Calu3 (cell line): ENCODE data around the gene NCKAP5. TPM values are rescaled to one million over a fixed set of nuclear protein-coding genes. Genes with fewer than 3 reads are reported as not detected.
"Not testable (repeated sequence)": the region's sequence is repeated elsewhere in the genome, so short reads cannot be mapped to it uniquely, and the experiment has no call there.

Source experiments
- BruUV-seq: library from RNA; stranded (reverse); fragments of 400-500 nt; replicated peaks from 2 replicates; lab custom pipeline; 2021; lab: Mats Ljungman, UMichigan
- CTCF ChIA-PET: fragments of 300-600 bp; sonication (Branson Sonifier 250); formaldehyde crosslinking; loops from one replicate; lab custom pipeline; 2022; ENCODE audit warnings: antibody characterized with exemption; lab: Charles Lee
- DNase-seq: peaks from one replicate; pipeline ENCODE4 v3.0.0; 2022
- H3K27ac Mint-ChIP-seq: one replicate; pipeline ENCODE4 v1.8.0; 2022; ENCODE audit warnings: mixed read lengths; ENCODE audit not compliant: unreplicated experiment
- H3K27me3 Mint-ChIP-seq: one replicate; pipeline ENCODE4 v1.8.0; 2022; ENCODE audit warnings: mixed read lengths; ENCODE audit not compliant: unreplicated experiment
- H3K36me3 Mint-ChIP-seq: one replicate; pipeline ENCODE4 v1.8.0; 2022; ENCODE audit warnings: mild to moderate bottlenecking, moderate library complexity, mixed read lengths; ENCODE audit not compliant: insufficient read depth, unreplicated experiment
- H3K4me1 Mint-ChIP-seq: one replicate; pipeline ENCODE4 v1.8.0; 2022; ENCODE audit warnings: mild to moderate bottlenecking, low read depth, mixed read lengths; ENCODE audit not compliant: unreplicated experiment
- H3K4me3 Mint-ChIP-seq: one replicate; pipeline ENCODE4 v1.8.0; 2022; ENCODE audit warnings: mild to moderate bottlenecking, low read depth, moderate library complexity, mixed read lengths; ENCODE audit not compliant: unreplicated experiment
- H3K9me3 Mint-ChIP-seq: one replicate; pipeline ENCODE4 v1.8.0; 2022; ENCODE audit warnings: low read depth, mixed read lengths; ENCODE audit not compliant: unreplicated experiment
- CTCF ChIP-seq: fragments of 200-600 bp; IDR thresholded peaks from one replicate; pipeline ENCODE4 v1.8.0; 2022; ENCODE audit warnings: antibody characterized with exemption; ENCODE audit not compliant: unreplicated experiment
- intact Hi-C: fragments of 100-400 bp; cut with micrococcal nuclease; formaldehyde crosslinking; loops from one replicate; pipeline ENCODE4 v1.10.0; 2022; ENCODE audit not compliant: unreplicated experiment
- total RNA-seq: library from RNA; stranded (reverse); gene quantifications from 2 replicates; pipeline ENCODE4 v1.2.3, GENCODE V29; 2022

The NCKAP5 gene
- total RNA-seq, 1 experiment from 2014 or later, result 2.2 TPM

- Mint-ChIP-seq H3K36me3 (no peaks in the 10 kb centered on the region), H3K4me3 (no peak overlapping the region), H3K27me3 (no peaks in the 10 kb centered on the region), H3K9me3 (no peaks in the 10 kb centered on the region), H3K4me1 (no peaks in the 10 kb centered on the region), H3K27ac (no peak overlapping the region)
- BruUV-seq, result no TSS peak
- intact Hi-C loops, result no loop called here
- DNase-seq, result no peak
- no peak for TF ChIP-seq CTCF
- CTCF ChIA-PET, result no interaction called here
Observed at GRCh38 chr2:133476931-133477615, 91.2 kb downstream of the NCKAP5 start.

- no TSS peak for BruUV-seq
- intact Hi-C loops, result no loop called here
- Mint-ChIP-seq H3K27me3 (no peaks in the 10 kb centered on the region), H3K27ac (no peak overlapping the region), H3K4me3 (no peak overlapping the region), H3K9me3 (no peaks in the 10 kb centered on the region), H3K4me1 (no peaks in the 10 kb centered on the region), H3K36me3 (no peaks in the 10 kb centered on the region)
- DNase-seq, result no peak
- no peak for TF ChIP-seq CTCF
- CTCF ChIA-PET, result no interaction called here
Observed at GRCh38 chr2:133476286-133476685, 92.0 kb downstream of the NCKAP5 start.

DNA sequence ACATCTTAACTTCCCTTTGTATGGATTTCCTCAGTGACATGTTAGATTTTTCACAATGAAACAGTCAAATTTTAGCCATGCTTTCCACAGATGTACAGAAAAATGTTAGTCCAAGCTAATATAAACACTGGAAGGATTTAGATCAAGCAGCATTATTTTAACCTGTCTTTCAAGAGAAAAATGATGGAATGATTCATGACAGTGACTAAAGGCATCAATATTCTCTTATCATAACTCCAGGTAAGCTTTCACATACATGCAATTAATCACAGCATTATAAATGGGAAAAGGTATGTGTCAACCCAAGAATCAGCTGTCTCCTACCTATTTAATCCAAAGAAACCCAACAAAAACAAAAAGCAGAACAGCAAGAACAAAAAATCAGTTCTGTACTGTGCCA, 92.7 kb downstream of the NCKAP5 start:
- Mint-ChIP-seq H3K4me3 (no peak overlapping the region), H3K36me3 (no peaks in the 10 kb centered on the region), H3K9me3 (no peaks in the 10 kb centered on the region), H3K4me1 (no peaks in the 10 kb centered on the region), H3K27me3 (no peaks in the 10 kb centered on the region), H3K27ac (no peak overlapping the region)
- no peak for DNase-seq
- no TSS peak for BruUV-seq
- intact Hi-C loops, result no loop called here
- CTCF ChIA-PET, result no interaction called here
- no peak for TF ChIP-seq CTCF

- H3K4me1 Mint-ChIP-seq, H3K9me3 Mint-ChIP-seq: not testable (repeated sequence)
Observed at GRCh38 chr2:133470446-133470845, 97.8 kb downstream of the NCKAP5 start.

GRCh38 chr2:133462811-133463210, 105.5 kb downstream of the NCKAP5 start:
- H3K4me1 Mint-ChIP-seq, result no peaks in the 10 kb centered on the region

More at GRCh38 chr2:133470446-133470845, 97.8 kb downstream of the NCKAP5 start:
- H3K36me3 Mint-ChIP-seq, H3K27ac Mint-ChIP-seq, BruUV-seq, DNase-seq, H3K27me3 Mint-ChIP-seq, CTCF ChIA-PET, H3K4me3 Mint-ChIP-seq, intact Hi-C loops: not testable (repeated sequence)

More at GRCh38 chr2:133462811-133463210, 105.5 kb downstream of the NCKAP5 start:
- no peaks in the 10 kb centered on the region for H3K36me3 Mint-ChIP-seq
- DNase-seq, result no peak
- CTCF ChIA-PET, result no interaction called here
- intact Hi-C loops, result no loop called here
- no TSS peak for BruUV-seq
- H3K27ac Mint-ChIP-seq, result no peak overlapping the region
- H3K9me3 Mint-ChIP-seq, result no peaks in the 10 kb centered on the region
- no peaks in the 10 kb centered on the region for H3K27me3 Mint-ChIP-seq
- no peak overlapping the region for H3K4me3 Mint-ChIP-seq
- TF ChIP-seq CTCF, result no peak
